NB4 (cell line): ENCODE data around the gene FSIP1.
A peak's percentile ranks its signal among the peaks of the same experiment; 100 is the strongest.

Experiments used
- DNase-seq: peaks from one replicate; pipeline ENCODE4 v3.0.0; 2010; ENCODE audit warnings: low read depth
- H3K4me3 ChIP-seq: one replicate; pipeline ENCODE4 v1.5.1; 2011; ENCODE audit warnings: mild to moderate bottlenecking, low read depth, low read length, moderate library complexity
- MAX ChIP-seq: IDR thresholded peaks from 2 replicates; pipeline ENCODE4 v1.6.1; 2011; ENCODE audit warnings: low read depth, low read length
- MYC ChIP-seq: IDR thresholded peaks from 2 replicates; pipeline ENCODE4 v1.6.1; 2011; ENCODE audit warnings: low read depth, low read length
- POLR2A ChIP-seq: IDR thresholded peaks from 2 replicates; pipeline ENCODE4 v1.6.1; 2011; ENCODE audit warnings: mild to moderate bottlenecking; ENCODE audit not compliant: insufficient read length; ENCODE audit errors: extremely low read depth
- TF ChIP-seq, protein P1 (sequence below): IDR thresholded peaks from one replicate; pipeline ENCODE4 v1.5.1; 2012; ENCODE audit warnings: low read depth, low read length

The FSIP1 gene

DNA sequence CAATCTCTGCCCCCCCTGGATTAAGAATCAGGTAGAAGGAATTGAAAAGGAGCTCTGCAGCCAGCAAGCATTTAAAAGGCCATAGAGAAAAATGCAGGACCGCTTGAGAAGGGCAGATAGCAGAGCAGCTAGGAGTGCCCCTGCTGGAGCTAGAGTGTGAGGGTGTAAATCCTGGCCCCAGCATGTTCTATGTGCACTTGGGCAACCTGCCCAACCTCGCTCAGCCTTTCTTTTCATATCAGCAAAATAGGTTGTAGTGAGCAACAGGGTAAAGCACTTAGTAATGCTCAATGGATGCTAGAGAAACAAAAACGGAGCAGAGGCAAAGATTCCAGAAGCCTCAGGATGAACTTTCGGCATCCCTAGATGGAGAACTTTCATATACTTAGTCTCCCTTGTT, 226.8 kb downstream of the FSIP1 start:
- no peak for DNase-seq
- H3K4me3 ChIP-seq, result no peak overlapping the region
- TF ChIP-seq MYC (no peak), MAX (no peak)
- TF ChIP-seq, protein P1, sequence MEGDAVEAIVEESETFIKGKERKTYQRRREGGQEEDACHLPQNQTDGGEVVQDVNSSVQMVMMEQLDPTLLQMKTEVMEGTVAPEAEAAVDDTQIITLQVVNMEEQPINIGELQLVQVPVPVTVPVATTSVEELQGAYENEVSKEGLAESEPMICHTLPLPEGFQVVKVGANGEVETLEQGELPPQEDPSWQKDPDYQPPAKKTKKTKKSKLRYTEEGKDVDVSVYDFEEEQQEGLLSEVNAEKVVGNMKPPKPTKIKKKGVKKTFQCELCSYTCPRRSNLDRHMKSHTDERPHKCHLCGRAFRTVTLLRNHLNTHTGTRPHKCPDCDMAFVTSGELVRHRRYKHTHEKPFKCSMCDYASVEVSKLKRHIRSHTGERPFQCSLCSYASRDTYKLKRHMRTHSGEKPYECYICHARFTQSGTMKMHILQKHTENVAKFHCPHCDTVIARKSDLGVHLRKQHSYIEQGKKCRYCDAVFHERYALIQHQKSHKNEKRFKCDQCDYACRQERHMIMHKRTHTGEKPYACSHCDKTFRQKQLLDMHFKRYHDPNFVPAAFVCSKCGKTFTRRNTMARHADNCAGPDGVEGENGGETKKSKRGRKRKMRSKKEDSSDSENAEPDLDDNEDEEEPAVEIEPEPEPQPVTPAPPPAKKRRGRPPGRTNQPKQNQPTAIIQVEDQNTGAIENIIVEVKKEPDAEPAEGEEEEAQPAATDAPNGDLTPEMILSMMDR, result no peak

- no peak for DNase-seq
- no peak overlapping the region for H3K4me3 ChIP-seq
- TF ChIP-seq MAX (no peak), MYC (no peak), POLR2A (no peak)
- TF ChIP-seq, protein P1, result no peak
Observed at GRCh38 chr15:39554746-39555387, 227.8 kb downstream of the FSIP1 start.

DNA sequence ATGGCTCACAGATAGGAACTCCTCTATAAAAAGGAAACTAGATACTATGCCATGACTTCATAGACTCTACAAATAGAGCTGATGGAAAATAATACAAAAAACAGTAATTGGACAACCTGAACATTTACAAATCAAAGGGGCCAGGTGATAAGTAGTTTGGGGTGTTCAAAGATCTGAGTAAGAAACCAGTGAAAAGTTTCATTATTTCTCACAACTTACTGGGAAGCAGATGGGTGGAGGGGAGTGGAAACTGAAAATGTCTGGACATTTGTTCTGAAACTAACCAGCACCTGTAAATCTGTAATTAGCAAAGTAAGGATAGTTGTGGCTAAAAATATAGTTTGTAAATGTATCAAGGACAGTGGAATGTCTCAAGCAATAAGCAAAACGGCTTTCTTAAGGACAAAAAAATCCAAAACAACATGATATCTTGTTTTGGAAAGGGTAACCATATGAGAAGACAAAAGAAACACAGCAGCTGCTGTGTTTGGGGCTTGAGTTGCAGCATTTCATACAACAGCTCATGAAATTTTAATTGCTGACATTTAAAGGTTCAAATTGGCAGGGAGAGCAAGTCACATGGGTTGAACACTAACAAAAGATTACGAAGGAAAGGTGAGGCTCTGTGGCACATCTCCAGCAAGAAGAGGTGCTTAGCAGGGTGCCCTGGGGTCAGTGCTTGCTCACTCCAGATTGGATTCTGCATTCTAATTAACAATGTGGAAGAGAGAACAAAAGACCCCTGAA, 228.5 kb downstream of the FSIP1 start:
- no peak overlapping the region for H3K4me3 ChIP-seq
- DNase-seq, result no peak
- TF ChIP-seq MYC (no peak), POLR2A (no peak), MAX (no peak)
- TF ChIP-seq, protein P1, result no peak

DNA sequence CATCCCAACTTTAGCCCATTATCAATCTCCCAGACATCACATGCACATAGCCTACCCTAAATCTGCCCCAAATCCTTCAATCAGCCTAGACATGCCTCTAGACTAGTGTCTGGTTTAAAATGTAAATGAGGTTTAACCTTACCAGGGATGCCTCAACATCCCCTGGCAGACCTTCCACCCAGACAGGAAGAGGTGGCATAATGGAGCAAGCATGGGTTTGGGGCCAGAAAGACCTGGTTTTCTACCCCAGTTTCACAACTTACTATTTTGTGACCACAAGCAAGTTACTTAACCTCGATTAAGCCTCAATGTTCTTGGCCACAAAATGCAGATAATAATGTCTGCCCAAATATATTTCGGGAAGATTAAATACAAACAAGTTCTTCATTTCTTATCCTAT, 230.1 kb downstream of the FSIP1 start:
- no peak overlapping the region for H3K4me3 ChIP-seq
- DNase-seq, result peak; percentile 49

DNA sequence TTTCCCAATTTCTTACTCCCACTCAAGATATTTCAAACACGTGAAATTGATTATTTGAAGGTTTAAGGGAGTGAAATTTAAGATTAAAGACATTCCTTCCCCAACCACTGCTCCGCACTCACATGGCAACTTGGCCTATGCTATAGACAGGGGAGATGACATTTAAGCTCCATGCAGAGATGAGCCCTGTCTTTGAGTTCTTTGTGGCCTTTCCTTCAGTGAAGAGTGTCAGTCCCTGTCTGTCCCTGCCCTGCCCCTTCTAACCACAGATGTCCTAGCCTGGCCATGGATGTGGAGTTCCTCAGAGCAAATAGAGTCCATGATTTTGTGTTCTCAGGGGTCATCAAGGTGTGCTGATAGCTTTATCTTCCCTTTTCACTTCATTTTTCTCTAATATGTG, 231.2 kb downstream of the FSIP1 start:
- H3K4me3 ChIP-seq, result no peak overlapping the region
- no peak for TF ChIP-seq MYC
- TF ChIP-seq MAX, result no peak
- no peak for TF ChIP-seq POLR2A
- TF ChIP-seq, protein P1, result no peak
- no peak for DNase-seq

More for the DNA sequence above, 230.1 kb downstream of the FSIP1 start:
- no peak for TF ChIP-seq MAX
- TF ChIP-seq MYC, result no peak
- no peak for TF ChIP-seq POLR2A
- TF ChIP-seq, protein P1, result no peak
